H1 (cell line): ENCODE results near the gene PAK6. TPM values are rescaled to one million over a fixed set of nuclear protein-coding genes. Genes with fewer than 3 reads are reported as not detected.
A peak's percentile ranks its signal among the peaks of the same experiment; 100 is the strongest.

Source experiments
- EGR1 ChIP-seq: IDR thresholded peaks from 2 replicates; pipeline ENCODE4 v1.6.1; 2011; ENCODE audit warnings: low read depth, low read length, borderline replicate concordance
- EZH2 ChIP-seq: fragments of 200-600 bp; sonication (generic); IDR thresholded peaks from 2 replicates; pipeline ENCODE4 v1.7.1; 2012; ENCODE audit warnings: low read depth, mild to moderate bottlenecking, moderate library complexity, low read length, inconsistent platforms; ENCODE audit not compliant: severe bottlenecking
- JUN ChIP-seq: IDR thresholded peaks from 2 replicates; pipeline ENCODE4 v1.6.1; 2011; ENCODE audit warnings: low read depth, mild to moderate bottlenecking, improper control_type of control experiment, low read length
- KDM5A ChIP-seq: fragments of 200-600 bp; IDR thresholded peaks from 2 replicates; pipeline ENCODE4 v1.7.1; 2012; ENCODE audit warnings: mild to moderate bottlenecking, low read length, inconsistent platforms, mixed read lengths
- NANOG ChIP-seq: IDR thresholded peaks from 2 replicates; pipeline ENCODE4 v1.6.1; 2011; ENCODE audit warnings: low read length, low read depth, mild to moderate bottlenecking, inconsistent platforms; ENCODE audit not compliant: insufficient read depth, poor library complexity, severe bottlenecking
- POU5F1 ChIP-seq: IDR thresholded peaks from 2 replicates; pipeline ENCODE4 v1.6.1; 2011; ENCODE audit warnings: low read depth, mild to moderate bottlenecking, low read length, moderate library complexity
- RAD21 ChIP-seq, 2 experiments: IDR thresholded peaks in 1 of 2; conservative IDR thresholded peaks in 1 of 2; 2 replicates each; pipeline ENCODE4 v1.6.1; 2011; ENCODE audit warnings: low read depth in 2 of 2, low read length in 2 of 2, improper control_type of control experiment in 1 of 2, inconsistent platforms in 1 of 2, mild to moderate bottlenecking in 1 of 2, moderate library complexity in 1 of 2
- SIN3A ChIP-seq, 2 experiments: IDR thresholded peaks in 1 of 2; conservative IDR thresholded peaks in 1 of 2; 2 replicates each; pipeline ENCODE4 v1.6.1; 2011 to 2012; ENCODE audit warnings: low read length in 2 of 2, improper control_type of control experiment in 1 of 2, low read depth in 1 of 2, mild to moderate bottlenecking in 1 of 2
- TAF1 ChIP-seq: IDR thresholded peaks from 2 replicates; pipeline ENCODE4 v1.6.1; 2011; ENCODE audit warnings: mild to moderate bottlenecking, low read depth, low read length
- TCF12 ChIP-seq: IDR thresholded peaks from 2 replicates; pipeline ENCODE4 v1.6.1; 2011; ENCODE audit warnings: low read depth, mild to moderate bottlenecking, low read length
- polyA plus RNA-seq, 7 experiments: library from polyadenylated mRNA; depleted of rRNA in 3 of 7; stranded (reverse) in 5 of 7; unstranded in 2 of 7; fragments of >200 nt in 5 of 7; fragments of 200-250 nt in 2 of 7; gene quantifications; 1 replicate in 5 of 7; 2 replicates in 1 of 7; 4 replicates in 1 of 7; pipeline versions ENCODE4 v1.2.1 to v1.2.3, GENCODE V29; 2011 to 2013; ENCODE audit warnings: missing spikeins in 2 of 7, mixed read lengths in 2 of 7
- total RNA-seq: library from RNA; stranded (reverse); fragmentation: NEBNext Ultra II Directional; extraction: Animal tissue kit (Norgen Biotek cat#: 25700); gene quantifications from 2 replicates; pipeline ENCODE4 v1.2.1, GENCODE V29; 2021
- TF ChIP-seq, protein P1 (sequence below): IDR thresholded peaks from 2 replicates; pipeline ENCODE4 v1.6.1; 2012; ENCODE audit warnings: inconsistent platforms
- TF ChIP-seq, protein P2 (sequence below): IDR thresholded peaks from 2 replicates; pipeline ENCODE4 v1.6.1; 2012; ENCODE audit warnings: low read length, inconsistent platforms
- TF ChIP-seq, protein P3 (sequence below): IDR thresholded peaks from 2 replicates; pipeline ENCODE4 v1.6.1; 2011; ENCODE audit warnings: low read length, improper control_type of control experiment

The PAK6 gene
- total and polyA plus RNA-seq, 2 of the 8 experiments (the other 6 are each of a cell fraction or from before 2014, with no cell fraction given), result 6.9 to 9.4 TPM

DNA sequence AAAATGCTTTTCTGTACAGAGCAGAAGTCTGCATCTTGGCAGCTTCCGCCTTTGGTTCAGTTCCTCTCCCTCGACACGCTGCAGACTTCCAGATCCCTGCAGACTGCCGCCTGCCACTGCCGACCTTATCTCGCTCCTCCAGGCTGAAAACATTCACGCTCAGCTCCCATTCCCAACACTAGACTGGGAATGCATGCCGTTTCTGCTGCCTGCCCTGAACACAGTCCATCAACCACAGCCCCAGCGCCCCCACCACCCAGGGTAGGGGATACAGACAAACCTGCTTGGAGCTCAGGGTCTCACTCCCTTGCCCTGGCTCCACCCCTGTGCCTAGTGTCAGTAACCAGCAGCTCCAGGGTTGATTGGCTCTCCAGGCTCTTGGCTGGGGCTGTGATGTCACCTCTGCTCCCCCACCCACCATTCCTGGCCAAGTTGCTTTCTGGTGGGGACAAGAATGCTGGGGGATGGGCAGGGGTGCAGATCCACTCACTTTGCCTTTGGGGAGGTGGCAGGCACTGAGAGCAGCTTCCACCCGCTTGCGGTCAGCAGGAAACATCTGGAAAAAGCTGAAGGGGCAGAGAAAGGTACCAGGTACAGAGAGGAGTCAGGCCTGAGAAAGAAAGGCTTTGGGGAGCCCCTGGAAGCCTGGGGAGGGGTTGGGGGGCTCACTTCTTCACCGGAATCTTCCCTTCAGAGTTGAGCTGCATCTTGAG lies 62.8 kb downstream of the PAK6 start (continued):
- TF ChIP-seq, protein P1, sequence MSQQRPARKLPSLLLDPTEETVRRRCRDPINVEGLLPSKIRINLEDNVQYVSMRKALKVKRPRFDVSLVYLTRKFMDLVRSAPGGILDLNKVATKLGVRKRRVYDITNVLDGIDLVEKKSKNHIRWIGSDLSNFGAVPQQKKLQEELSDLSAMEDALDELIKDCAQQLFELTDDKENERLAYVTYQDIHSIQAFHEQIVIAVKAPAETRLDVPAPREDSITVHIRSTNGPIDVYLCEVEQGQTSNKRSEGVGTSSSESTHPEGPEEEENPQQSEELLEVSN, result 0 out of 2 replicates have a peak, but pooled peaks have one; percentile 8
- TF ChIP-seq, protein P2, sequence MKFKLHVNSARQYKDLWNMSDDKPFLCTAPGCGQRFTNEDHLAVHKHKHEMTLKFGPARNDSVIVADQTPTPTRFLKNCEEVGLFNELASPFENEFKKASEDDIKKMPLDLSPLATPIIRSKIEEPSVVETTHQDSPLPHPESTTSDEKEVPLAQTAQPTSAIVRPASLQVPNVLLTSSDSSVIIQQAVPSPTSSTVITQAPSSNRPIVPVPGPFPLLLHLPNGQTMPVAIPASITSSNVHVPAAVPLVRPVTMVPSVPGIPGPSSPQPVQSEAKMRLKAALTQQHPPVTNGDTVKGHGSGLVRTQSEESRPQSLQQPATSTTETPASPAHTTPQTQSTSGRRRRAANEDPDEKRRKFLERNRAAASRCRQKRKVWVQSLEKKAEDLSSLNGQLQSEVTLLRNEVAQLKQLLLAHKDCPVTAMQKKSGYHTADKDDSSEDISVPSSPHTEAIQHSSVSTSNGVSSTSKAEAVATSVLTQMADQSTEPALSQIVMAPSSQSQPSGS, result no peak
- TF ChIP-seq NANOG (no peak), TAF1 (no peak), RAD21 (IDR thresholded peaks at IDR 0.05 in 1 of 2, conservative IDR thresholded peaks at IDR 0.05 in 1 of 2; ENCODE audit: low read depth in 2 of 2, low read length in 2 of 2) (no peak), TCF12 (no peak), EZH2 (no peak), KDM5A (no peak), JUN (no peak), EGR1 (no peak), POU5F1 (no peak), SIN3A (conservative IDR thresholded peaks at IDR 0.05 in 1 of 2, IDR thresholded peaks at IDR 0.05 in 1 of 2; ENCODE audit: low read depth in 1 of 2, low read length in 2 of 2) (no peak)
- TF ChIP-seq, protein P3, sequence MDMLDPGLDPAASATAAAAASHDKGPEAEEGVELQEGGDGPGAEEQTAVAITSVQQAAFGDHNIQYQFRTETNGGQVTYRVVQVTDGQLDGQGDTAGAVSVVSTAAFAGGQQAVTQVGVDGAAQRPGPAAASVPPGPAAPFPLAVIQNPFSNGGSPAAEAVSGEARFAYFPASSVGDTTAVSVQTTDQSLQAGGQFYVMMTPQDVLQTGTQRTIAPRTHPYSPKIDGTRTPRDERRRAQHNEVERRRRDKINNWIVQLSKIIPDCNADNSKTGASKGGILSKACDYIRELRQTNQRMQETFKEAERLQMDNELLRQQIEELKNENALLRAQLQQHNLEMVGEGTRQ, result no peak
- TF ChIP-seq, all 59 proteins: peak for 6
